GM12891 (cell line): ENCODE measurements around the gene ZNF792.

ENCODE experiments used
- POLR2A ChIP-seq: IDR thresholded peaks from 2 replicates; pipeline ENCODE4 v1.6.1; 2011; ENCODE audit warnings: low read depth, low read length, control low read depth
- SPI1 ChIP-seq: IDR thresholded peaks from 2 replicates; pipeline ENCODE4 v1.6.1; 2011; ENCODE audit warnings: low read depth, low read length, control low read depth

GRCh38 chr19:34959021-34959420 is 5.0 kb downstream of the ZNF792 start:
- TF ChIP-seq SPI1 (no peak), POLR2A (no peak)
